Smooth muscle cell (in vitro differentiated cells): ENCODE results near the gene WASL. TPM values are rescaled to one million over a fixed set of nuclear protein-coding genes. Genes with fewer than 3 reads are reported as not detected.

Source experiments
- DNase-seq: peaks from one replicate; lab custom pipeline; 2025; ENCODE audit not compliant: unreplicated experiment; lab: John Stamatoyannopoulos, UW
- H2AFZ ChIP-seq: fragments of 200-600 bp; sonication (generic); 2 replicates; pipeline ENCODE4 v1.6.0; 2016; ENCODE audit warnings: antibody characterized with exemption, low read depth, mild to moderate bottlenecking
- H3F3A ChIP-seq: fragments of 200-600 bp; sonication (generic); 2 replicates; pipeline ENCODE4 v1.6.0; 2017; ENCODE audit warnings: antibody characterized with exemption, low read depth
- H3K27ac ChIP-seq: fragments of 200-600 bp; sonication (generic); 2 replicates; pipeline ENCODE4 v1.5.1; 2016; ENCODE audit warnings: low read depth, mild to moderate bottlenecking
- H3K27me3 ChIP-seq: fragments of 200-600 bp; sonication (generic); 2 replicates; pipeline ENCODE4 v1.6.1; 2016; ENCODE audit warnings: low read depth, mild to moderate bottlenecking
- H3K36me3 ChIP-seq: fragments of 200-600 bp; sonication (generic); 2 replicates; pipeline ENCODE4 v1.5.1; 2016; ENCODE audit warnings: low read depth
- H3K4me1 ChIP-seq: fragments of 200-600 bp; sonication (generic); 2 replicates; pipeline ENCODE4 v1.5.1; 2016; ENCODE audit warnings: low read depth
- H3K4me2 ChIP-seq: fragments of 200-600 bp; sonication (generic); 2 replicates; pipeline ENCODE4 v1.6.0; 2016; ENCODE audit warnings: mild to moderate bottlenecking
- H3K4me3 ChIP-seq: fragments of 200-600 bp; sonication (generic); 2 replicates; pipeline ENCODE4 v1.5.1; 2016; ENCODE audit warnings: mild to moderate bottlenecking
- H3K79me2 ChIP-seq: fragments of 200-600 bp; sonication (generic); 2 replicates; pipeline ENCODE4 v1.6.0; 2016; ENCODE audit warnings: low read depth, mild to moderate bottlenecking
- H3K9ac ChIP-seq: fragments of 200-600 bp; sonication (generic); 2 replicates; pipeline ENCODE4 v1.6.0; 2016; ENCODE audit warnings: low read depth
- H3K9me3 ChIP-seq: fragments of 200-600 bp; sonication (generic); replicated peaks from 2 replicates; pipeline ENCODE4 v1.5.1; 2016; ENCODE audit warnings: low read depth
- H4K20me1 ChIP-seq: fragments of 200-600 bp; sonication (generic); 2 replicates; pipeline ENCODE4 v1.6.0; 2016; ENCODE audit warnings: low read depth
- WGBS: methylation state at CpG from one replicate; pipeline ENCODE4 v1.1.7; 2016; ENCODE audit warnings: low lambda C conversion rate; 5-methylcytosine and 5-hydroxymethylcytosine counted together
- polyA plus RNA-seq: library from polyadenylated mRNA; unstranded; fragments of >200 nt; fragmentation: Nextera tagmentation; extraction: Ambion mirVana; gene quantifications from 2 replicates; pipeline ENCODE4 v1.2.1, GENCODE V29; 2016
- total RNA-seq: library from RNA; depleted of rRNA; stranded (reverse); fragments of >200 nt; gene quantifications from 2 replicates; pipeline ENCODE4 v1.2.3, GENCODE V29; 2014
- TF ChIP-seq, protein P1 (sequence below): fragments of 200-600 bp; sonication (generic); IDR thresholded peaks from 2 replicates; pipeline ENCODE4 v1.5.1; 2017; ENCODE audit warnings: borderline replicate concordance, mild to moderate bottlenecking, antibody characterized with exemption; ENCODE audit not compliant: insufficient read depth, poor library complexity, severe bottlenecking

WASL gene
- total and polyA plus RNA-seq, 2 experiments from 2014 or later, result 22.7 to 35.3 TPM

- Histone ChIP-seq H3K4me1 (no peaks in the 10 kb centered on the region), H3K9me3 (no peaks in the 10 kb centered on the region), H3K27ac (no peak overlapping the region), H4K20me1 (no peaks in the 10 kb centered on the region), H3K4me2 (no peak overlapping the region), H3K79me2 (no peaks in the 10 kb centered on the region), H3K4me3 (no peak overlapping the region), H3K36me3 (no peaks in the 10 kb centered on the region), H3K27me3 (no peaks in the 10 kb centered on the region), H3F3A (no peaks in the 10 kb centered on the region), H2AFZ (no peak overlapping the region), H3K9ac (no peak overlapping the region)
- TF ChIP-seq, protein P1, sequence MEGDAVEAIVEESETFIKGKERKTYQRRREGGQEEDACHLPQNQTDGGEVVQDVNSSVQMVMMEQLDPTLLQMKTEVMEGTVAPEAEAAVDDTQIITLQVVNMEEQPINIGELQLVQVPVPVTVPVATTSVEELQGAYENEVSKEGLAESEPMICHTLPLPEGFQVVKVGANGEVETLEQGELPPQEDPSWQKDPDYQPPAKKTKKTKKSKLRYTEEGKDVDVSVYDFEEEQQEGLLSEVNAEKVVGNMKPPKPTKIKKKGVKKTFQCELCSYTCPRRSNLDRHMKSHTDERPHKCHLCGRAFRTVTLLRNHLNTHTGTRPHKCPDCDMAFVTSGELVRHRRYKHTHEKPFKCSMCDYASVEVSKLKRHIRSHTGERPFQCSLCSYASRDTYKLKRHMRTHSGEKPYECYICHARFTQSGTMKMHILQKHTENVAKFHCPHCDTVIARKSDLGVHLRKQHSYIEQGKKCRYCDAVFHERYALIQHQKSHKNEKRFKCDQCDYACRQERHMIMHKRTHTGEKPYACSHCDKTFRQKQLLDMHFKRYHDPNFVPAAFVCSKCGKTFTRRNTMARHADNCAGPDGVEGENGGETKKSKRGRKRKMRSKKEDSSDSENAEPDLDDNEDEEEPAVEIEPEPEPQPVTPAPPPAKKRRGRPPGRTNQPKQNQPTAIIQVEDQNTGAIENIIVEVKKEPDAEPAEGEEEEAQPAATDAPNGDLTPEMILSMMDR, result no peak
- no peak for DNase-seq
- WGBS, result 95% methylated on average over 43 of the region's 43 CpGs
Measured at GRCh38 chr7:123763191-123763661, 14.4 kb upstream of the WASL start.

- Histone ChIP-seq H3F3A (no peaks in the 10 kb centered on the region), H3K36me3 (no peaks in the 10 kb centered on the region), H2AFZ (no peak overlapping the region), H3K27me3 (no peaks in the 10 kb centered on the region), H3K4me1 (no peaks in the 10 kb centered on the region), H4K20me1 (no peaks in the 10 kb centered on the region), H3K9ac (no peak overlapping the region), H3K4me2 (no peak overlapping the region), H3K9me3 (no peaks in the 10 kb centered on the region), H3K27ac (no peak overlapping the region), H3K79me2 (no peaks in the 10 kb centered on the region), H3K4me3 (no peak overlapping the region)
- WGBS, result 64% methylated on average over 3 of the region's 3 CpGs
- TF ChIP-seq, protein P1, result no peak
- DNase-seq, result no peak
Measured at GRCh38 chr7:123761729-123762128, 12.9 kb upstream of the WASL start.

DNA sequence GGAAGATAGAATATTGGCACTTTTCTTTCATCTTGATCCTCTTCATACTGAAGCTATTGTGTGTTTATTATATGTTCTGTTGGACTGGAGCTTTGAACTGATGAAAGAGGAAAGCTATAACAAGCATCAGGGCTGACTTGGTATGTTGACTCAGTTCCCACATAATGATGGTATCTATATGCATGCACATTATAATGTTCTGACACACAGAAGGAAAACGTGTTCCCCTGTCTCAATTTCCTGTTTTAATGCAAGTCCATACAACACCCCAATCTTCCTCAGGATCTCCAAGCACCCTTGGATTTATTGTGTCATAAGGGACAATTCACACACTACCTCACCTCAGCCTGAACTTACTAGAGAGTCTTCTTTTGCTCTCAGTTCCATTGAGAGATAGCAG lies 8.3 kb upstream of the WASL start:
- Histone ChIP-seq H3K4me2 (no peak overlapping the region), H3K4me1 (peaks cover 2% of the 10 kb centered on the region), H3K36me3 (no peaks in the 10 kb centered on the region), H3K79me2 (no peaks in the 10 kb centered on the region), H3K4me3 (no peak overlapping the region), H3K27me3 (no peaks in the 10 kb centered on the region), H3K9ac (no peak overlapping the region), H3F3A (no peaks in the 10 kb centered on the region), H4K20me1 (no peaks in the 10 kb centered on the region), H3K27ac (no peak overlapping the region), H3K9me3 (no peaks in the 10 kb centered on the region), H2AFZ (no peak overlapping the region)
- DNase-seq, result no peak
- WGBS, result 61% methylated on average over 1 of the region's 1 CpG
- TF ChIP-seq, protein P1, result no peak

GRCh38 chr7:123755338-123755737 lies 6.5 kb upstream of the WASL start:
- TF ChIP-seq, protein P1, result no peak
- 90% methylated on average over 1 of the region's 1 CpG for WGBS
- Histone ChIP-seq H4K20me1 (no peaks in the 10 kb centered on the region), H3K36me3 (no peaks in the 10 kb centered on the region), H3K27me3 (no peaks in the 10 kb centered on the region), H3K4me3 (no peak overlapping the region), H3K4me1 (peaks cover 8% of the 10 kb centered on the region), H2AFZ (no peak overlapping the region), H3K4me2 (no peak overlapping the region), H3K9ac (no peak overlapping the region), H3K79me2 (no peaks in the 10 kb centered on the region), H3F3A (peaks cover 6% of the 10 kb centered on the region), H3K9me3 (no peaks in the 10 kb centered on the region), H3K27ac (no peak overlapping the region)
- DNase-seq, result no peak
